H9 (cell line): ENCODE measurements around the gene LRRIQ4. TPM values are rescaled to one million over a fixed set of nuclear protein-coding genes. Genes with fewer than 3 reads are reported as not detected.

Experiments
- DNase-seq: peaks from one replicate; pipeline ENCODE4 v3.0.0-alpha.2; 2017
- H2AFZ ChIP-seq: one replicate; pipeline ENCODE4 v1.6.1; 2013; ENCODE audit warnings: mild to moderate bottlenecking, low read length, control low read depth, moderate library complexity
- H2AK5ac ChIP-seq: 2 replicates; pipeline ENCODE4 v1.6.1; 2013; ENCODE audit warnings: low read length, control low read depth, mixed read lengths; ENCODE audit not compliant: insufficient read length
- H2BK120ac ChIP-seq: one replicate; pipeline ENCODE4 v1.6.1; 2013; ENCODE audit warnings: low read depth, mild to moderate bottlenecking, low read length, control low read depth, inconsistent platforms; ENCODE audit not compliant: poor library complexity, severe bottlenecking
- H2BK12ac ChIP-seq: 2 replicates; pipeline ENCODE4 v1.6.1; 2013; ENCODE audit warnings: low read length, control low read depth, mixed read lengths, low read depth; ENCODE audit not compliant: insufficient read length
- H2BK15ac ChIP-seq: 2 replicates; pipeline ENCODE4 v1.6.1; 2013; ENCODE audit warnings: low read depth, low read length, control low read depth
- H2BK20ac ChIP-seq: one replicate; pipeline ENCODE4 v1.6.1; 2013; ENCODE audit warnings: low read depth, mild to moderate bottlenecking, low read length, control low read depth, inconsistent platforms; ENCODE audit not compliant: poor library complexity, severe bottlenecking
- H2BK5ac ChIP-seq: 2 replicates; pipeline ENCODE4 v1.6.1; 2013; ENCODE audit warnings: low read length, control low read depth, mixed read lengths; ENCODE audit not compliant: insufficient read length
- H3K14ac ChIP-seq: 2 replicates; pipeline ENCODE4 v1.6.1; 2013; ENCODE audit warnings: low read length, control low read depth; ENCODE audit not compliant: insufficient read depth
- H3K18ac ChIP-seq: 2 replicates; pipeline ENCODE4 v1.6.1; 2013; ENCODE audit warnings: low read depth, mild to moderate bottlenecking, mixed read lengths, low read length, control low read depth; ENCODE audit not compliant: insufficient read length
- H3K23ac ChIP-seq: 2 replicates; pipeline ENCODE4 v1.6.1; 2013; ENCODE audit warnings: low read length, control low read depth, mixed read lengths, low read depth; ENCODE audit not compliant: insufficient read length
- H3K23me2 ChIP-seq: 2 replicates; pipeline ENCODE4 v1.6.1; 2013; ENCODE audit warnings: low read depth, mild to moderate bottlenecking, mixed read lengths, low read length, control low read depth; ENCODE audit not compliant: insufficient read length, poor library complexity, severe bottlenecking
- H3K27ac ChIP-seq: 2 replicates; pipeline ENCODE4 v1.5.1; 2013; ENCODE audit warnings: low read length, control low read depth, mixed read lengths, low read depth; ENCODE audit not compliant: insufficient read length
- H3K27me3 ChIP-seq: 2 replicates; pipeline ENCODE4 v1.6.1; 2013; ENCODE audit warnings: low read length, control low read depth, inconsistent platforms; ENCODE audit not compliant: insufficient read depth
- H3K4ac ChIP-seq: 2 replicates; pipeline ENCODE4 v1.6.1; 2013; ENCODE audit warnings: low read depth, mild to moderate bottlenecking, control low read depth, inconsistent platforms, low read length, moderate library complexity
- H3K4me1 ChIP-seq: 2 replicates; pipeline ENCODE4 v1.6.1; 2013; ENCODE audit warnings: low read length, control low read depth, inconsistent platforms; ENCODE audit not compliant: insufficient read depth
- H3K4me2 ChIP-seq: 2 replicates; pipeline ENCODE4 v1.6.1; 2013; ENCODE audit warnings: low read length, control low read depth, mixed read lengths; ENCODE audit not compliant: insufficient read length, insufficient read depth
- H3K56ac ChIP-seq: 2 replicates; pipeline ENCODE4 v1.6.1; 2013; ENCODE audit warnings: low read depth, mild to moderate bottlenecking, mixed read lengths, low read length, control low read depth; ENCODE audit not compliant: insufficient read length
- H3K79me1 ChIP-seq: 2 replicates; pipeline ENCODE4 v1.6.1; 2013; ENCODE audit warnings: low read depth, mild to moderate bottlenecking, moderate library complexity, low read length, control low read depth, inconsistent platforms; ENCODE audit not compliant: insufficient read depth, poor library complexity, severe bottlenecking
- H3K79me2 ChIP-seq: 2 replicates; pipeline ENCODE4 v1.6.1; 2013; ENCODE audit warnings: low read length, control low read depth, inconsistent platforms; ENCODE audit not compliant: insufficient read depth
- H3K9ac ChIP-seq: 2 replicates; pipeline ENCODE4 v1.6.1; 2013; ENCODE audit warnings: low read length, control low read depth, mixed read lengths; ENCODE audit not compliant: insufficient read length; ENCODE audit errors: extremely low read depth
- H3K9me3 ChIP-seq: one replicate; pipeline ENCODE4 v1.6.1; 2013; ENCODE audit warnings: low read depth, low read length, inconsistent platforms; ENCODE audit not compliant: control insufficient read depth
- H3T11ph ChIP-seq: one replicate; pipeline ENCODE4 v1.6.1; 2013; ENCODE audit warnings: mild to moderate bottlenecking, low read length, control low read depth, inconsistent platforms
- H4K20me1 ChIP-seq: one replicate; pipeline ENCODE4 v1.6.1; 2013; ENCODE audit not compliant: control insufficient read depth, insufficient read length, insufficient read depth
- H4K5ac ChIP-seq: 2 replicates; pipeline ENCODE4 v1.6.1; 2013; ENCODE audit warnings: low read depth, mild to moderate bottlenecking, mixed read lengths, low read length, control low read depth; ENCODE audit not compliant: insufficient read length
- H4K8ac ChIP-seq: replicated peaks from 2 replicates; pipeline ENCODE4 v1.6.1; 2013; ENCODE audit warnings: low read length, control low read depth, mixed read lengths, low read depth; ENCODE audit not compliant: insufficient read length
- H4K91ac ChIP-seq: 2 replicates; pipeline ENCODE4 v1.6.1; 2013; ENCODE audit warnings: low read depth, mild to moderate bottlenecking, moderate library complexity, mixed read lengths, low read length, control low read depth; ENCODE audit not compliant: insufficient read length
- H3K27ac Mint-ChIP-seq, 3 experiments: 2 replicates in 2 of 3; 3 replicates in 1 of 3; pipeline ENCODE4 v1.8.0; 2020 to 2021; ENCODE audit warnings: mixed read lengths in 3 of 3, mild to moderate bottlenecking in 1 of 3, moderate library complexity in 1 of 3
- H3K27me3 Mint-ChIP-seq: 2 replicates; pipeline ENCODE4 v1.8.0; 2021; ENCODE audit warnings: low read depth, mild to moderate bottlenecking, moderate library complexity, mixed read lengths
- H3K36me3 Mint-ChIP-seq, 3 experiments: 2 replicates in 2 of 3; 3 replicates in 1 of 3; pipeline ENCODE4 v1.8.0; 2020 to 2021; ENCODE audit warnings: low read depth in 3 of 3, mixed read lengths in 3 of 3; ENCODE audit not compliant: insufficient read depth in 1 of 3
- H3K4me1 Mint-ChIP-seq, 2 experiments: 2 replicates each; pipeline ENCODE4 v1.8.0; 2020; ENCODE audit warnings: mixed read lengths in 2 of 2
- H3K4me3 Mint-ChIP-seq, 2 experiments: 2 replicates in 1 of 2; 3 replicates in 1 of 2; pipeline ENCODE4 v1.8.0; 2020 to 2021; ENCODE audit warnings: mild to moderate bottlenecking in 2 of 2, mixed read lengths in 2 of 2, moderate library complexity in 1 of 2
- H3K9me3 Mint-ChIP-seq, 2 experiments: 2 replicates in 1 of 2; 3 replicates in 1 of 2; pipeline ENCODE4 v1.8.0; 2020; ENCODE audit warnings: mild to moderate bottlenecking in 2 of 2, mixed read lengths in 2 of 2, moderate library complexity in 1 of 2
- CTCF ChIP-seq: fragments of 200-600 bp; sonication (generic); conservative IDR thresholded peaks from 3 replicates; pipeline ENCODE4 v1.8.0; 2021; ENCODE audit warnings: antibody characterized with exemption, mild to moderate bottlenecking
- WGBS: extraction: QIAGEN DNeasy Blood & Tissue Kit; methylation state at CpG from one replicate; pipeline ENCODE4 v1.1.7; 2013; ENCODE audit warnings: missing lambda C conversion rate, low lambda C conversion rate, mixed read lengths; ENCODE audit not compliant: insufficient read length; ENCODE audit errors: extremely low coverage; 5-methylcytosine and 5-hydroxymethylcytosine counted together
- total RNA-seq: library from RNA; stranded (reverse); gene quantifications from 2 replicates; pipeline ENCODE4 v1.2.1, GENCODE V29; 2021

The LRRIQ4 gene
- total RNA-seq, 1 experiment from 2014 or later, result not detected

- Histone ChIP-seq H3K4ac (no peak overlapping the region), H2AK5ac (no peak overlapping the region), H2BK120ac (no peak overlapping the region), H3K23me2 (no peaks in the 10 kb centered on the region), H4K8ac (no peak overlapping the region), H3K79me2 (no peaks in the 10 kb centered on the region), H2BK20ac (no peak overlapping the region), H3K4me1 (no peaks in the 10 kb centered on the region), H3K18ac (no peak overlapping the region), H3K9me3 (no peaks in the 10 kb centered on the region), H3K9ac (no peak overlapping the region), H3T11ph (no peak overlapping the region), H2AFZ (no peak overlapping the region), H4K5ac (no peak overlapping the region), H2BK12ac (no peak overlapping the region), H4K91ac (no peak overlapping the region), H3K56ac (no peak overlapping the region), H3K27ac (no peak overlapping the region), H3K14ac (no peak overlapping the region), H4K20me1 (no peaks in the 10 kb centered on the region), H3K27me3 (no peaks in the 10 kb centered on the region), H3K4me2 (no peak overlapping the region), H2BK15ac (no peak overlapping the region), H3K79me1 (no peaks in the 10 kb centered on the region), H3K23ac (no peak overlapping the region), H2BK5ac (no peak overlapping the region)
- no peak for DNase-seq
- TF ChIP-seq CTCF, result no peak
- Mint-ChIP-seq H3K36me3 (peaks cover 14 to 51% (median 37%) of the 10 kb centered on the region in 3 experiments; a peak in 6 of 7 replicates), H3K4me1 (peaks cover 0 to 8% of the 10 kb centered on the region in 2 experiments; a peak in 2 of 4 replicates), H3K4me3 (no peak overlapping the region), H3K27ac (no peak overlapping the region), H3K27me3 (no peaks in the 10 kb centered on the region), H3K9me3 (no peaks in the 10 kb centered on the region)
- WGBS, result no CpG with 5 or more reads among the region's 4 CpGs
These were observed 25.6 kb upstream of the LRRIQ4 start for GRCh38 chr3:169787120-169787519.
